GM10248 (cell line): ENCODE measurements around the gene RAD51B.

ENCODE experiments used
- CTCF ChIA-PET: fragments of 300-600 bp; sonication (Branson Sonifier 250); formaldehyde crosslinking; extraction: SDS; loops from one replicate; lab custom pipeline; 2021; ENCODE audit warnings: antibody characterized with exemption; lab: Yijun Ruan, JAX
- POLR2A ChIA-PET: fragments of 350-650 bp; sonication (Branson Sonifier 250); formaldehyde crosslinking; extraction: SDS; loops from one replicate; lab custom pipeline; 2020; ENCODE audit warnings: antibody characterized with exemption; lab: Yijun Ruan, JAX
- DNase-seq: peaks from one replicate; pipeline ENCODE4 v3.0.0; 2012; ENCODE audit errors: extremely low spot score
- CTCF ChIP-seq: IDR thresholded peaks from 2 replicates; pipeline ENCODE4 v1.5.1; 2012; ENCODE audit warnings: mild to moderate bottlenecking, low read depth; ENCODE audit errors: extremely low read depth, missing control alignments, control extremely low read depth

The RAD51B gene

GRCh38 chr14:68772761-68773381 lies 953.3 kb downstream of the RAD51B start:
- ChIA-PET CTCF (interaction anchor here (1.8 kb wide), 1 partner anchor 28 kb away, joined by 3 read pairs; no protein-coding TSS in a partner anchor), POLR2A (no interaction called here)
- DNase-seq: no peak
- no peak for TF ChIP-seq CTCF

- TF ChIP-seq CTCF: no peak
- DNase-seq: no peak
- CTCF ChIA-PET: interaction anchor here (0.8 to 2.7 kb wide), 11 partner anchors 9 to 526 kb away, joined by 3 to 12 read pairs (median 4); no protein-coding TSS in a partner anchor
- POLR2A ChIA-PET: no interaction called here
Observed at GRCh38 chr14:68774771-68775613, 955.4 kb downstream of the RAD51B start.

- ChIA-PET CTCF (interaction anchor here (0.8 to 2.7 kb wide), 8 partner anchors 10 to 55 kb away, joined by 3 to 12 read pairs (median 4); no protein-coding TSS in a partner anchor), POLR2A (no interaction called here)
- no peak for DNase-seq
- TF ChIP-seq CTCF: no peak
Observed at GRCh38 chr14:68775614-68776126, 956.1 kb downstream of the RAD51B start.

GRCh38 chr14:68777644-68778043 lies 958.1 kb downstream of the RAD51B start:
- ChIA-PET CTCF (no interaction called here), POLR2A (no interaction called here)
- TF ChIP-seq CTCF: no peak
- DNase-seq: no peak
